GM21786 (cell line): ENCODE measurements around the gene PDE4B.

ENCODE experiments used
- ATAC-seq: cut with Tn5 transposase; IDR thresholded peaks from one replicate; pipeline ENCODE4 v1.9.1; 2021; ENCODE audit not compliant: unreplicated experiment

Gene PDE4B

GRCh38 chr1:66350001-66350547, 557.4 kb downstream of the PDE4B start:
- peak; percentile 61 for ATAC-seq

DNA sequence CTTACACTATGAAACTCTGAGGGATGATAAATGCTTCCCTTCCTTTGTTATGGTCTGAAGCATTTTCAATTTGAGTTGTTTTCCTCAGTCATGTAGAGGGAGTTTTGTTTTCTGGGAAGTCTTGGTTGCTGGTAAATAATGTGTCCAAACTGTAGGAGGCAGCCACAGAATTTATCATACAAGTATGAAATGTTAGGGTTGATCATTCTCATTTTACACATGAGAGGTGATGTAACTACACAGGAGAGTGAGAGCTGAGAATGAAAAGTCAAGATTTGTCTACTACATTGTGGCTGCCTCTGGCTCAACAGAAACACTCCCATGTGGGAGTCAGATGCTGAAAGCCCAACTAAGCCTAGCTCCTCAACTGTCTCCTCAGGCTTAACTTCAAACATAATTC, 558.8 kb downstream of the PDE4B start:
- peak; percentile 36 for ATAC-seq

GRCh38 chr1:66351913-66352312, 559.2 kb downstream of the PDE4B start:
- peak; percentile 33 for ATAC-seq

DNA sequence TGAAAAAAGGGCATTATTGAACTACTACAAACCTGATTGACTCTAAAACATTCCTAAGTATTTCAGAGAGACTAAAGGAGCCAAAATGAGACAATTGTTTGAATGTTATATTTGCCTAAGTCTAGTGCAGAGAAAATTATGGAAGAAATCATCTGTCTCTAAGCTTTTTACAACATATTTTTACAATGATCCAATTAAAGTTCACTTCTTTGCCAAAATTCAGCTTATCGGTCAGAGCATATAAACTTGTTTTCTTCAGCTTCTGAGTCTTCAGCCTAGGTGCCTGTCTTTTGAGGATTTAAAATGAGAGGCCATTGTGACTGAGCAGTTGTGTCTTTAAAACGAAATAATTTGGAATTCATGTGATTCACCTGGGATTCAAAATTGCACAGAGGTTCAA, 560.1 kb downstream of the PDE4B start:
- no peak for ATAC-seq

DNA sequence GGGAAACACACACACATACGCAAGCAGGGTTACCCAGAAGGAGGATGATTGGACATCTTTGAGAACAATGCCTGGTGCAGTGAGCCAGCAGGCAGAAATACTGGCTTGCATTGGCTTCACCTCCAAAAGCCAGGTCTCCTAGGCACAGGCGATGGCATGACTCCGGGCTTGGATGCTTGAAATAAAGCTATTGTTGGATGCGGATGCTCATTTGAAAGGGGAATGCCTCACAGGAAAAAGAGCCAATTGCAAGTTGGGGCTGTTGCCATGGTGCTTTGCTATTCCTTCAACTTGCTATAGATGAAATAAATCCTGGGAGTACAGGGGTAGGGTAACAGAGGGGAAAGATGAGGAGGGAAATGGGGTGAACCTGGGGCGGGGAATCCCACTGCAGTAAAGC, 560.6 kb downstream of the PDE4B start:
- ATAC-seq = no peak

- no peak for ATAC-seq
These were observed 561.9 kb downstream of the PDE4B start for GRCh38 chr1:66354311-66355201.

- ATAC-seq = no peak
These were observed 563.1 kb downstream of the PDE4B start for GRCh38 chr1:66355756-66356155.

- no peak for ATAC-seq
These were observed 563.9 kb downstream of the PDE4B start for GRCh38 chr1:66356605-66357004.

GRCh38 chr1:66357021-66357420, 564.3 kb downstream of the PDE4B start:
- ATAC-seq = no peak

DNA sequence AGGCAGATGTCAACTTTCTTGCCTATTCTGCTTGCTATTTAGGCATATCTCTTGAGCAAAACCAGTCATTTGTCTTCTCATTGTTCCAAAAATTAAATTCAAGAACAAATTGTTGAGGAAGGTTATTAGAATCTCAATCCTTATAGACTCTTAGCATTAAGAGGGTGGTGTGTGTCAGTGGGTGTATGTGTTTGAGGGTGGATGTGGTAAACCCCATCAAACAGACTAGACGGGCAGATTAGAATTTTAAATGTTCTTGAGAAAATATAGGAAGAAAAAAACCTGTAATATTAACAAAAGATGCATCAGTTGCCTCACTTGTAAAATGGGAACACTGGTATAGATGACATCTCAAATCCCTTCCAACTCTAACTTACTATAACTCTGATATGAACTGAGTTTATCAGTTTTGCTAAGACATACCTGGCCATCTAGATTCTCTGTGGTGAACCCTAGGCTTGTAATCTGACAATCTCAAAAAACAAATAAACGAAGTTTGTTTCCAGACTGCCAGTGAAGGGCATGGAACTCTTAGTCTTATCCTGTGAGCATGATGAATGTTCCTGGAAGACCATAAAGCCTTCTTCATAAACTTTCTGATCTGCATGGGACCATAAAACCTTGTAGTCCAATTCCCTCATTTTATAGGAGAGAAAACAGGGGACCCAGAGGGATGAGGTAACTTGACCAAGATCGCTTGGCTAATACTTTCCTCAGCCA, 564.9 kb downstream of the PDE4B start:
- no peak for ATAC-seq

GRCh38 chr1:66359269-66359668, 566.6 kb downstream of the PDE4B start:
- ATAC-seq = no peak

- ATAC-seq = no peak
These were observed 567.1 kb downstream of the PDE4B start for GRCh38 chr1:66359815-66360214.

DNA sequence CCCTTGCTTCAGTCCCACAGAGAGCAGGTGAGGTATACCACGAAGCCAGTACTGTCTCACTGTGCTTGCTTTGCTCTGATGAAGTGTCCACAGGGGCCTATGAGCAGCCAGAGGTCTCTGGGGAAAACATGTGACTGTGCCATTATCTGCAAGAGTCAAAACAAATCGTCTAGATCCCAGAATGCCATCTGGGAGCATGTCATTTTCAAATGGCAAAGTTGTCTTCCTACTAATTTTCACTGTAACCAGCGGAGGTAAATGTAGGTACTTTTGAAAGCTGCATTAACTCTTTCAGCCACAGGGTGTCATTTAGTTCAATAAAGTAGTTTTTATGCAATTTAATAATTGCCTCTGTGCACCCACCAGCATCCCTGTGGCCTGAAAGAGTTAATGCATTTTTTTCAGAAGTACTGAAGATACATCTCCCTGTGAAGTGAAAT, 567.6 kb downstream of the PDE4B start:
- ATAC-seq = peak; percentile 33

DNA sequence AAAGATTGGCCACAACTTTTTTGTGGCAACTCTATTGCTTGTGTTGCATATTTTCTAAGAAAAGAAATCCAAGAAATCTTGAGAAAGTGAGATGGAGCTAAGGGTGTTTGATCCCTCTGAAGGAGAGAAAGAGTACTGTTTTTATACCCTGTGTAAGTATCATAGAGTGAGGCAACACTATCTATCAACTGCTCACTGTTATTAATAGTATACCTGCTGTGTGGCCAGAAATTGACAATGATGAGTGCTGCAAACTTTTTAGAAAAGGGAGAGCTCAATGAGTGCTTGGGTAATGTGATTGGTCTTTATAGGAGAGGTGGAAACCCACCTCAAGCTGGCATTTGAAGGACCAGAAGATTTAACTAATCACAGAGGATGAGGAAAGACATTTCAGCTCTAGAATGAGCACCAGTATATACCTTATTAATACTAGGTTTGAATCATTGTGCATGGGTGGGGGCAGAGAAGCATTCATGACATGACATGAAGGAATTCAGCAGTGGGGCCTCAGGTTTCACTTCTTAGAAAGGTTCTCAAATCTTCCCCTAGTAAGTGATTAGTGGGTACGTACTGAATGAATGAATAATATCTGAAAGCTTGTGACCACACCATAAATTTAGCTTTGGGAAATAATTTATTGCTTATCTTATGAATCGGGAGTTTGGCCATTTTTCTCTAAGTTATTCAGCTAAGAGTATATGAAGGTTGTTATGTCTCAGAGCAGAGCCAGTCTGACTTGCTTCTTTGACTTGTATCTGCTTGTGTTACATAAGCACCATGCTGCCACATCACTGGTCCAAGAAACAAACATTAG, 572.1 kb downstream of the PDE4B start:
- peak; percentile 64 for ATAC-seq

- ATAC-seq = no peak
These were observed 572.9 kb downstream of the PDE4B start for GRCh38 chr1:66365635-66366034.

DNA sequence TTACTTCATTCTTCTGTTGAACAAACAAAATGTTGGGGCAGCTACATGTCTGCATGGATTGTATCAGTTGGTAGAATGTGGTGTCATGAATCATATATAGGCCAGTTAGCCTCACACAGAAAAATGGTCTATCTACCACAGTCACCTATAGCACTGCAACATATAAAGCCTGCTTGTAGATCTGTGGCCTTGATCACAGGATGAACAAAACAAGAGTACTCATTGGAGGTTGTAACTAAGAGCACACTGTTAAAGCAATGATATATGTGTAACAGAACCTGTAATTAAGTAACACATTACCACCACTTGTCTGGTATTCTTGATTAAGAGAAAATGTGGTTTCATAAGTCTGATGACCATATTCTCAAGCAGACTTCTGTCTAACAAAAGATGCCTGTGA, 573.9 kb downstream of the PDE4B start:
- ATAC-seq = no peak

DNA sequence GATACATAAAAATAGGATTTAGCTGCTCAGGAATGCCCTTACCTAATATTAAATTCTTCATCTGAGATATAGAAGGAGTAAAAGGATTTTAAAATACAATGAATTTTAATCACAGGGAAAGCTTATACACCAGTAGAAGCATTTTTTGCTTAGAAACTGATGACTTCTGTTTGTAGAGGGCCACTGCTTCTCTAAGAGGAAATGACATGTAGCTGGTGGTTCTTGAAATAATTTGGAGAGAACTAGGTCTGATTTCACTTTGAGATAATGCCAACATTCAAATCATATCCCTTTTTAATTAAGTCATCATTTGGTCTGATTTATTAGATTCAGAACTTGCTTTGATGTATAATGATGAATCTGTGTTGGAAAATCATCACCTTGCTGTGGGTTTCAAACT, 574.7 kb downstream of the PDE4B start:
- ATAC-seq = no peak

- ATAC-seq = no peak
These were observed 575.6 kb downstream of the PDE4B start for GRCh38 chr1:66368261-66368660.

GRCh38 chr1:66370462-66370971, 577.8 kb downstream of the PDE4B start:
- no peak for ATAC-seq

DNA sequence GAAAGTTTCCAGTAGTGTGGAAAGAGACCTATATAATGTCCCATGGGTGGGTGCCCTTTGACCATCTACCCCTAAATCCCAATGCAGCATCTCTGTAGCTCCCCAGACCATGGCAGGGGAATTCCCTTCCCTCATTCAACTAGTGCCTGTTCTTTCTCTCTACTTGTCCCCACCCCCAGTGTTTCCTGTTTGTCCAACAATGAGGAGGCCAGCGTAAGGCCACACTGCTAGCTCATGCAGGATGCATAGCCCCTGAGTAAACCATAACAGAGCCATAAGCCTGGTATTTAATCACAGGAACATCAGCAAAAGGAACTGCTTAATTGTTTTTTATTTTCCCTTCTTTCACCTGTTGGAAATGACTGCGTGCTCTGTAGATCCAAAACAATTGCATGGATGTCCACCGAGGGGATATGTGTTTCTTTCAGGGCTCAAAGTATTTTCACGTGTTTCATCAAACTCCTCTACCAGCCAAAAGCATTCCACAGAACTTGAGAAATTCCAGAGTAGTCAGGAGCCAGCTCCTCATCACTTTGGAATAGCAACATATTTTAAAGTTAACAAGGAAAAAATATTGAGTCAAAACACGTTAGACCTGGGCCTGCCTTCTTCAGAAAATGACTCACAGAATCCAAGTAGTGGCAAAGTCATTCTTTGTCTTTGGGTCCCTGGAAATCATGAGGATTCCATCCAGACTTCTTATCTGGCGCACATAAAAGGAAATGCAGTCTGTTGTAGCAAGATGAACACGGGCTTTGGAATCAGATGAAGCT, 578.7 kb downstream of the PDE4B start:
- ATAC-seq = peak; percentile 27
